Adrenal gland (tissue), 12 donors: ENCODE results near the gene NDUFS4. TPM values are rescaled to one million over a fixed set of nuclear protein-coding genes. Genes with fewer than 3 reads are reported as not detected.
"Not testable (repeated sequence)": the region's sequence is repeated elsewhere in the genome, so short reads cannot be mapped to it uniquely, and the experiment has no call there.

Source experiments
- DNase-seq, 7 donors: peaks; one replicate each; pipeline ENCODE4 v3.0.0-alpha.2; 2019 to 2020
- H3K27ac ChIP-seq, 5 donors: fragments of 200-600 bp; sonication (generic) in 4 of 5; 1 replicate in 3 of 5; 2 replicates in 2 of 5; pipeline versions ENCODE4 v1.5.1 to v1.8.0; 2016 to 2020; ENCODE audit warnings: mild to moderate bottlenecking in 1 of 5
- H3K27me3 ChIP-seq: fragments of 200-600 bp; 2 replicates; pipeline ENCODE4 v1.8.0; 2021
- H3K36me3 ChIP-seq, 2 donors: fragments of 200-600 bp; replicated peaks in 1 of 2; 1 replicate in 1 of 2; 2 replicates in 1 of 2; pipeline versions ENCODE4 v1.5.1 to v1.8.0; 2018 to 2022
- H3K4me1 ChIP-seq, 2 donors: fragments of 200-600 bp; replicated peaks in 1 of 2; 1 replicate in 1 of 2; 2 replicates in 1 of 2; pipeline versions ENCODE4 v1.5.1 to v1.8.0; 2018 to 2021
- H3K4me3 ChIP-seq, 4 donors: fragments of 200-600 bp; sonication (generic) in 3 of 4; one replicate each; pipeline ENCODE4 v1.5.1; 2016 to 2018
- H3K9me3 ChIP-seq, 3 donors: fragments of 200-600 bp; sonication (generic) in 1 of 3; replicated peaks in 1 of 3; 1 replicate in 2 of 3; 2 replicates in 1 of 3; pipeline versions ENCODE4 v1.5.1 to v1.8.0; 2016 to 2021
- CTCF ChIP-seq, 6 experiments: fragments of 450-650 bp in 4 of 6; fragments of 200-600 bp in 2 of 6; sonication (generic) in 1 of 6; IDR thresholded peaks; 1 replicate in 5 of 6; 2 replicates in 1 of 6; pipeline versions ENCODE4 v1.5.1 to v1.8.0; 2016 to 2021; ENCODE audit warnings: antibody characterized with exemption in 6 of 6, mild to moderate bottlenecking in 2 of 6, moderate library complexity in 1 of 6
- POLR2A ChIP-seq, 2 donors: fragments of 450-650 bp; IDR thresholded peaks; one replicate each; pipeline ENCODE4 v1.6.1; 2017; ENCODE audit warnings: antibody characterized with exemption in 2 of 2, mild to moderate bottlenecking in 2 of 2, moderate library complexity in 1 of 2
- WGBS, 4 donors: extraction: QIAGEN DNeasy Blood & Tissue Kit in 2 of 4; methylation state at CpG; one replicate each; pipeline versions ENCODE4 v1.1.5 to v1.1.7; 2013 to 2017; 5-methylcytosine and 5-hydroxymethylcytosine counted together
- intact Hi-C, 2 donors: fragments of 100-400 bp; cut with DNase I; formaldehyde crosslinking; loops; one replicate each; pipeline versions ENCODE4 v1.14.1 to v1.15.0; 2022 to 2023
- polyA plus RNA-seq, 3 donors: library from polyadenylated mRNA; stranded (reverse); fragments of 200-250 nt in 2 of 3; fragments of 350-450 nt in 1 of 3; fragmentation: Illumina TruSeq in 1 of 3; extraction: RNeasy Lipid Tissue Mini Kit (QIAGEN cat#74804) in 1 of 3; gene quantifications; one replicate each; pipeline ENCODE4 v1.2.3, GENCODE V29; 2013 to 2014
- total RNA-seq, 9 donors: library from RNA; depleted of rRNA in 4 of 9; stranded (reverse); fragments of >200 nt in 4 of 9; fragments of 120-200 nt in 1 of 9; fragmentation: NEBNext Ultra II Directional in 1 of 9; extraction: Animal tissue kit (Norgen Biotek cat#: 25700) in 1 of 9; gene quantifications; one replicate each; pipeline versions ENCODE4 v1.1.0 to v1.2.4, GENCODE V29; 2013 to 2023
- donor health status: healthy with polysubstance abuse.
- donor health status: Bipolar disorder and iron deficiency.
- donor health status: DM: yes; HTN: yes; CAD: no.
- donor health status: DM: no; HTN: no; CAD: no.
- donor health status: DM: no; HTN: no; CAD: no.
- donor health status: DM: yes; HTN: yes; CAD: no.

The NDUFS4 gene
- total and polyA plus RNA-seq, 12 donors: 39.8 to 222 (median 93.0) TPM

GRCh38 chr5:53543401-53543800 is 17.0 kb upstream of the NDUFS4 start:
- 53 to 79% (median 70%) methylated on average over 2 of the region's 2 CpGs for WGBS, 4 donors
- Histone ChIP-seq H3K4me1 (no peaks in the 10 kb centered on the region), H3K36me3 (no peaks in the 10 kb centered on the region), H3K9me3 (no peaks in the 10 kb centered on the region), H3K27ac (no peak overlapping the region), H3K27me3 (no peaks in the 10 kb centered on the region), H3K4me3 (no peak overlapping the region)
- TF ChIP-seq CTCF (IDR thresholded peaks at IDR 0.05) (no peak), POLR2A (IDR thresholded peaks at IDR 0.05) (no peak)
- no peak for DNase-seq
- intact Hi-C loops: no loop called here

GRCh38 chr5:53545744-53546143 is 14.7 kb upstream of the NDUFS4 start:
- no peak for DNase-seq
- Histone ChIP-seq H3K27ac (no peak overlapping the region), H3K36me3 (no peaks in the 10 kb centered on the region), H3K27me3 (no peaks in the 10 kb centered on the region), H3K9me3 (no peaks in the 10 kb centered on the region), H3K4me1 (no peaks in the 10 kb centered on the region), H3K4me3 (no peak overlapping the region)
- TF ChIP-seq CTCF (IDR thresholded peaks at IDR 0.05) (no peak), POLR2A (IDR thresholded peaks at IDR 0.05) (no peak)
- intact Hi-C loops: no loop called here
- WGBS, 4 donors: 51 to 64% (median 61%) methylated on average over 2 of the region's 2 CpGs

- intact Hi-C loops: no loop called here
- Histone ChIP-seq H3K4me3 (no peak overlapping the region), H3K36me3 (no peaks in the 10 kb centered on the region), H3K27ac (no peak overlapping the region), H3K27me3 (no peaks in the 10 kb centered on the region), H3K4me1 (no peaks in the 10 kb centered on the region), H3K9me3 (no peaks in the 10 kb centered on the region)
- TF ChIP-seq CTCF (IDR thresholded peaks at IDR 0.05) (no peak), POLR2A (IDR thresholded peaks at IDR 0.05) (no peak)
- 84 to 92% (median 85%) methylated on average over 4 of the region's 4 CpGs for WGBS, 4 donors
- DNase-seq: no peak
Measured at GRCh38 chr5:53547226-53547625, 13.2 kb upstream of the NDUFS4 start.

GRCh38 chr5:53548501-53548900 is 11.9 kb upstream of the NDUFS4 start:
- intact Hi-C loops, H3K27ac ChIP-seq, H3K36me3 ChIP-seq, H3K4me3 ChIP-seq, H3K27me3 ChIP-seq, H3K9me3 ChIP-seq, H3K4me1 ChIP-seq, DNase-seq: not testable (repeated sequence)
- 88 to 95% (median 93%) methylated on average over 7 of the region's 7 CpGs for WGBS, 4 donors

- TF ChIP-seq POLR2A (IDR thresholded peaks at IDR 0.05) (no peak), CTCF (IDR thresholded peaks at IDR 0.05) (no peak)
- Histone ChIP-seq H3K9me3 (no peaks in the 10 kb centered on the region), H3K36me3 (no peaks in the 10 kb centered on the region), H3K27me3 (no peaks in the 10 kb centered on the region), H3K27ac (no peak overlapping the region), H3K4me3 (no peak overlapping the region), H3K4me1 (no peaks in the 10 kb centered on the region)
- DNase-seq: no peak
- WGBS, 4 donors: 83 to 93% (median 89%) methylated on average over 2 of the region's 2 CpGs
- intact Hi-C loops: no loop called here
Measured at GRCh38 chr5:53549792-53550191, 10.6 kb upstream of the NDUFS4 start.
